Omental fat pad (tissue), 4 donors: ENCODE data around the gene SERP2. TPM values are rescaled to one million over a fixed set of nuclear protein-coding genes. Genes with fewer than 3 reads are reported as not detected.

Experiments
- ATAC-seq: fragments of 150-250 bp; one replicate; pipeline ENCODE4 v1.9.1; 2016; ENCODE audit warnings: mild to moderate bottlenecking, moderate library complexity; ENCODE audit not compliant: low FRiP score
- DNase-seq: peaks from one replicate; pipeline ENCODE4 v3.0.0-alpha.2; 2019; ENCODE audit warnings: low spot score
- total RNA-seq, 4 donors: library from RNA; depleted of rRNA; stranded (reverse); fragments of >200 nt; gene quantifications; one replicate each; pipeline ENCODE4 v1.1.0, GENCODE V29; 2016
- TF ChIP-seq, protein P1 (sequence below), 3 donors: fragments of 450-650 bp; IDR thresholded peaks; one replicate each; pipeline ENCODE4 v1.5.1; 2016 to 2017; ENCODE audit warnings: antibody characterized with exemption in 3 of 3, mild to moderate bottlenecking in 3 of 3, moderate library complexity in 2 of 3

Gene SERP2
- total RNA-seq, 4 donors from 2014 or later: 2.0 to 4.9 (median 3.9) TPM

DNA sequence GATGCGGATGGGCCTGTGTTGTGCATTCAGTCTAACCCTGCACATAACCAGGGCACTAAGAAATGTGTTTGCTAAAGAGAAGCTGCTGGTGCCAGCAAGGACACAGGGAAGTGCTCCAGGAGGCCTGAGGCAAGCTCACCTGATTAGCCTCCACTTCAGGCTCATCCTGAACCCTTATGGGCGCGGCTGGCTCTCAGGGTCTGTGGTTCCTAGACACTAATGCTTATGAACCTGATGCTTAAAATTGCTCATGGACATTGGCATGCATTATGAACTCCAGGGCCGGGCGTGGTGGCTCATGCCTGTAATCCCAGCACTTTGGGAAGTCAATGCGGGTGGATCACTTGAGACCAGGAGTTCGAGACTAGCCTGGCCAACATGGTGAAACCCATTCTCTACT, 34.3 kb downstream of the SERP2 start:
- DNase-seq (no peak), ATAC-seq (no peak)
- TF ChIP-seq, protein P1, sequence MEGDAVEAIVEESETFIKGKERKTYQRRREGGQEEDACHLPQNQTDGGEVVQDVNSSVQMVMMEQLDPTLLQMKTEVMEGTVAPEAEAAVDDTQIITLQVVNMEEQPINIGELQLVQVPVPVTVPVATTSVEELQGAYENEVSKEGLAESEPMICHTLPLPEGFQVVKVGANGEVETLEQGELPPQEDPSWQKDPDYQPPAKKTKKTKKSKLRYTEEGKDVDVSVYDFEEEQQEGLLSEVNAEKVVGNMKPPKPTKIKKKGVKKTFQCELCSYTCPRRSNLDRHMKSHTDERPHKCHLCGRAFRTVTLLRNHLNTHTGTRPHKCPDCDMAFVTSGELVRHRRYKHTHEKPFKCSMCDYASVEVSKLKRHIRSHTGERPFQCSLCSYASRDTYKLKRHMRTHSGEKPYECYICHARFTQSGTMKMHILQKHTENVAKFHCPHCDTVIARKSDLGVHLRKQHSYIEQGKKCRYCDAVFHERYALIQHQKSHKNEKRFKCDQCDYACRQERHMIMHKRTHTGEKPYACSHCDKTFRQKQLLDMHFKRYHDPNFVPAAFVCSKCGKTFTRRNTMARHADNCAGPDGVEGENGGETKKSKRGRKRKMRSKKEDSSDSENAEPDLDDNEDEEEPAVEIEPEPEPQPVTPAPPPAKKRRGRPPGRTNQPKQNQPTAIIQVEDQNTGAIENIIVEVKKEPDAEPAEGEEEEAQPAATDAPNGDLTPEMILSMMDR (IDR thresholded peaks at IDR 0.05): no peak

DNA sequence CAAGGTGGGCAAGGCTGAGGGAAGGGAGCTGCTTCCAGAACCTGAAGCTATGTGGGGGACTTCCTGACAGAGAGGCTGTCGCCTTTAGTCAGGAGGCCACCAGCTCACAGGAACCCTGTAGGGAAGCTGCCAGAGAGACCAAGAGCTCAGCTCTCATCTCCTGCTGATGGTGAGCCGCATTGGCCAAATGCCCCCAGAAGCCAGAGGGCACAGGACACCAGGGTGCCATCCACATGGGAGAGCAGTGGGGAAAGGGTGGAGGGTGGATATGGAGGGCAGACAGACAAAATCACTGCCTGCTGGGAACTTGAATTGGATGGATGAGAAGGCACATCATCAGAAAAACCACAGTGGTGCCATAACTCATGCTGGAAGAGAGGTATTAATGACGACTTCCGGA, 36.0 kb downstream of the SERP2 start:
- ATAC-seq (no peak), DNase-seq (no peak)
- TF ChIP-seq, protein P1 (IDR thresholded peaks at IDR 0.05): no peak

DNA sequence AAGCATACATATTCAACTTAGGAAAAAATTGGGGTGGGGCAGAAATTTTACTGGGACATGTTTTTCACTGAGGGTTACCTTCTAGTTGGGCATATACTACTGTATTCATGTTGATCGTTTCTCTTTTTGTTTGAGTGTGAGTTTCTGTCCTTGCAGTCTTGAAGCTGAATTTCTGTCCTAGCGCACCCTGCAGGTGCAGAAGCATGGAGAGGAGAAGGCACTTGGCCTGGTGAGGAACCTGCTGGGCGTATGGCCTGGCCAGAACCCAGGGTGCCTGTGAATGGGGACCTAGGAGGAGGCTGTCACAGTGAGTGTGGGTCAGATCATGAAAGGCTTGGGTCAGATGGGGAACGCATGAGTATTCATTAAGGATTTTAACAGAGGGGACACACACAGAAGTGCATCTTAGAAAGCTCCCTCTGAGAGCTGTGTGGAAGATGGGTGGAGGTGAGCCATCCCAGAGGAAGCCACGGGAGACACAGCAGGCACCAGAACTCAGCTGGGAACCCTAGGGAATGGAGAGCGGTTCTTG, 36.8 kb downstream of the SERP2 start:
- ATAC-seq (no peak), DNase-seq (no peak)
- TF ChIP-seq, protein P1 (IDR thresholded peaks at IDR 0.05): no peak

DNA sequence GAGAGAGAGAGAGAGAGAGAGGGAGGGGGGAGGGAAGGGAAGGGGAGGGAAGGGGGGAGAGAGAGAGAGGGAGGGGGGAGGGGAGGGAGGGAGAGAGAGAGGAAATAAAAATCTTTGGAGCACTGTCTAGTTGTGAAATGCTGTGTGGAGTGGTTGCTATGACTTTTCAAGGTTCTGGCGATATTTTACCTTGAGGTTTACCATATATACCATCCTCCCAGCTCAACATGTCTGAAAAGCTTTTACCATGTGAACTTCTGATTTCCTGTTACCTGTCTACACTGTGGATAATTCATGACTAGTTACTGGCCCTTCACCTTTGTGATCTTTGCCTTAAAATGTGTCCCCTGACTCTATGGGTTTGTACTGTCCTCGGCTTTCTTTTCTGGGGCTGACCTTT, 38.2 kb downstream of the SERP2 start:
- TF ChIP-seq, protein P1 (IDR thresholded peaks at IDR 0.05): no peak
- no peak for ATAC-seq

DNA sequence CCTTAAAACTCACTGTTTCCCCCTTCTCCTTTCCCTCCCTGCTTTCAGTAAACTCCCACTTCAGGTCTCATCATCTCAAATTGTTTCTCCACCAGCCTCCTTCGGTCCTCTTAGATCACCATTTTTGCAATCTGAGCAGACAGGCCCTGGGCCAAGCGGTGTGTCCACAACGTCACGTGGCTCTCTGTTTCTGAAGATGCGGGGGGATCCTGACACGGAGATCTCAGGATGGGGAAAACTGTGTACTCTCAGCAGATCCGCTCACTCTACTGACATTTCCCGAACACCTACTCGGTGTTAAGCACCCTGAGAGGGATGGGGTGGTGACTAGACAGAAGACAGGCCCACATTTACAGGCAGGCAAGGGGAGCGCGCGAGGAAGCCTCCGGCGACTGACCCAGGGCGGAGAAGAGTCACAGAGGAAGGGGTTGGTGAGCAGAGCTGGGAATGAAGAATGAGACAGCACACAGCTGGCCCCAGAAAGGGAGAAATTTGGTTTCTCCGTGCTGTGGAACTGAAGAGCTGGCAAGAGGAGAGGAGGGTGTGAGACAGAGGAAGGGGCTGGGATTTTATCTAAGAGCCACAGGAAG, 38.8 kb downstream of the SERP2 start:
- ATAC-seq (no peak), DNase-seq (no peak)
- TF ChIP-seq, protein P1 (IDR thresholded peaks at IDR 0.05): no peak

More for the DNA sequence above, 38.2 kb downstream of the SERP2 start:
- DNase-seq: no peak

DNA sequence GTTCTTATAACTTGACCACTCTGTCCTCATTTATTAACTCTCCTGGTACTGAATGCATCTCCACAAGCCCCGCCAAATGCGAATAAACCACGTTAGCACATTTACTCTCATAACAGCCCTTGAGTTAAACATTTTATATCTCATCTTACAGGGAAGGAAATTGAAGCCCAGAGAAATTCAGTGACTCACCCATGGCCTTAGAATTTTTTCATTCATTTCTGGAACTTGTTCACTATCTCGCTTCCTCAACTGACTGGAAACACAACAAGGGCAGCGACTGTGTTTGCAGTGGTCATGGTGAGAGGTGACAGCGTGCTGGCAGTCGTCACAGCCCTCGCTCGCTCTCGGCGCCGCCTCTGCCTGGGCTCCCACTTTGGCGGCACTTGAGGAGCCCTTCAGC, 39.5 kb downstream of the SERP2 start:
- ATAC-seq (no peak), DNase-seq (no peak)
- TF ChIP-seq, protein P1 (IDR thresholded peaks at IDR 0.05): no peak

DNA sequence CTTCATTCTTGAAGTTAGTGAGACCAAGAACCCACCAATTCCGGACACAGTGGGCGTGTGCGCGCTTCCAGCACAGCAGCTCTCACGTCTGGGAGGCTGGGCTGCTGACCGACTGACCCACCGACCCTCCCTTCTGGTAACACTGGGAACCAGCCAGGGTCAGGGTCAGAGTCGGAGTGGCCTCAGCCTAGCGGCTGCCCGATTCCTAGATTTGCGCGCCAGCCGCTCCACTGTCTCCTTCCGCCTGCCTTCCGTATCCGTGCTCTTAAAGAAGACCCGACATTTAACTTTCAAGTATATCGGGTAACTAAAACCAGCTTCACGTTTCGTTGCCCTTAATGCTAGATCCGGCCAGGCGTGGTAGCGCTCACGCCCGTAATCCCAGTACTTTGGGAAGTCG, 41.1 kb downstream of the SERP2 start:
- TF ChIP-seq, protein P1 (IDR thresholded peaks at IDR 0.05): no peak
- DNase-seq (no peak), ATAC-seq (no peak)
